ENCODE results near the gene RAMP1. TPM values are rescaled to one million over a fixed set of nuclear protein-coding genes. Genes with fewer than 3 reads are reported as not detected.

The RAMP1 gene
- total RNA-seq, 4 donors from 2014 or later: 1.3 to 50.8 (median 31.5) TPM

DNA sequence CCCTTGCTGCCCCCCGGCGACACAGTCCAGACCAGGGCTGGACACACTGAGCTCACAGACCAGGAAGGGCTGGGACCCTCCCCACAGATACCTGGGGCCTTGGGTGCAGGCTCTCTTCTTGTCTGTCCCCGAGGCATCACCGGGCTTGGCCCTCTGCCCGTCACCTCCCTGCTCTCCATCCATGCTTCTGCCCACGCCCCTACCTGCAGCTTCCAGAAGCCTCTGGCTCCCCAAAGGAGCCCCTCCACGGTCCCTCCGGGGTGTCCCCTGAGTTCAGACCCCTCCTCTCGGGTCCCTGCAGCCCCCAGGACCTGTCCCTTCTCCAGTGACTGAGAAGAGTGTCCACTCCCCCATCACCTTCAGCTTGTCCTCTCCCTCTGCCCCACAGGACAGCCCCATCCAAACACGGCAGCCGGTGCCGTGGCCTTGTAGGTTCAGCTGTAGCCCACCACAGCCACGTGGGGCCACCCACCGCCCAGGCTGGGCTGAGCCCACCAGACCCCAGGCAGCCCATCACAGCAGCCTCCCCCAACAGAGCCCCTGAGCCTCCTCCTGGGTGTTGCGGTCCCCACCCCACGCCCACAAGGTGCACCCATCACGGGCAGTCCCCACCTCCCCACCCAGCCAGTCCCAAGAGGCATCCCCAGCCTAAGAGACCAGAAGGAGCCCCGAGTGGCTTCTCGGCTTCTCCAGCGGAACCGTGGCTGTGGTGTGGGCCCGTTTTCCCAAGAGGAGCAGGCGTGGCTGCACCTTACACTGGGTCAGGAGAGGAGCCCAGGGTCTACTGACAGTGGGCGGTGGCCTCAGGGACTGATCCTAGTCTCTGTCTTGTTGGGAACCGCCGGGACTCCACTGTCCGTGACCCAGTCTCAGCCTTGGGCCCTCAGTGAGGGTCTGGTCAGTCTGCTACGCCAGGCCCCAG is 53.1 kb downstream of the RAMP1 start:
- TF ChIP-seq, protein P1, sequence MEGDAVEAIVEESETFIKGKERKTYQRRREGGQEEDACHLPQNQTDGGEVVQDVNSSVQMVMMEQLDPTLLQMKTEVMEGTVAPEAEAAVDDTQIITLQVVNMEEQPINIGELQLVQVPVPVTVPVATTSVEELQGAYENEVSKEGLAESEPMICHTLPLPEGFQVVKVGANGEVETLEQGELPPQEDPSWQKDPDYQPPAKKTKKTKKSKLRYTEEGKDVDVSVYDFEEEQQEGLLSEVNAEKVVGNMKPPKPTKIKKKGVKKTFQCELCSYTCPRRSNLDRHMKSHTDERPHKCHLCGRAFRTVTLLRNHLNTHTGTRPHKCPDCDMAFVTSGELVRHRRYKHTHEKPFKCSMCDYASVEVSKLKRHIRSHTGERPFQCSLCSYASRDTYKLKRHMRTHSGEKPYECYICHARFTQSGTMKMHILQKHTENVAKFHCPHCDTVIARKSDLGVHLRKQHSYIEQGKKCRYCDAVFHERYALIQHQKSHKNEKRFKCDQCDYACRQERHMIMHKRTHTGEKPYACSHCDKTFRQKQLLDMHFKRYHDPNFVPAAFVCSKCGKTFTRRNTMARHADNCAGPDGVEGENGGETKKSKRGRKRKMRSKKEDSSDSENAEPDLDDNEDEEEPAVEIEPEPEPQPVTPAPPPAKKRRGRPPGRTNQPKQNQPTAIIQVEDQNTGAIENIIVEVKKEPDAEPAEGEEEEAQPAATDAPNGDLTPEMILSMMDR (IDR thresholded peaks at IDR 0.05): no peak
- ATAC-seq (ENCODE audit: low FRiP score) (no peak), DNase-seq (ENCODE audit: low spot score) (no peak)

DNA sequence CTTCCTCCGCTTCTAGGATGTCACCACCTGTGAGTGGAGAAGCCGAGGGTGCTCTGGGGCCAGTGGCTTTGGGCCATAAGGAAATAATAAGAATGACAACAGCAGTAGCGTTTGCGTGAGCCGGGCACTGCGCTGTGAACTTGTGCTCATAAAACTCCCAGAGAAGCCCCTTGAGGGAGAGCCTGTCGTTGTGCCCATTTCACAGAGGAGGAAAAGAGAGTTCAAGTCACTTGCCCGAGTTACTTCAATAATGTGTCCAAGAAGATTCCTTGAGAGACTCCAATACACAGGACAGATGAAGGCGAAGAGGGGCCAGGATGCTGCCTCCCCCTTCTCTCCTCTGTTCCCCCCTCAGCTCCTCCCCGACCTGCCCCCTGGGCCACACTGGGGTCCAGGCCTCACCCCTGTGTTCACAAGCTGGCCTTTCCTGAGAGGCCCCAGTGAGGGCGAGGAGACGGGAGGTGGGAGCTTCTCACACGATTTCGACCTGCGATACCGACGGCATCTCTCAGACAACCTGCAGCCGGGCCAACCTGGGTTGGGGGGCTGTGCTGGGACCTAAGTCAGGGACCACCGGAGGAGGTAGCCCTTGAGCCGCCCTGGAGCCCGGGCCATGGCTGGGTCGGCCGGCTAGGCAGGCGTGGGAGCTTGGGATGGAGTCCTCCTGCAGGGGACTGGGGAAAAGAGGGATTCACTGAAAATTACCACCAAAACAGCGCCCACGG is 53.9 kb downstream of the RAMP1 start:
- no peak for DNase-seq (ENCODE audit: low spot score)
- TF ChIP-seq, protein P1 (IDR thresholded peaks at IDR 0.05): no peak
- ATAC-seq (ENCODE audit: low FRiP score): no peak

DNA sequence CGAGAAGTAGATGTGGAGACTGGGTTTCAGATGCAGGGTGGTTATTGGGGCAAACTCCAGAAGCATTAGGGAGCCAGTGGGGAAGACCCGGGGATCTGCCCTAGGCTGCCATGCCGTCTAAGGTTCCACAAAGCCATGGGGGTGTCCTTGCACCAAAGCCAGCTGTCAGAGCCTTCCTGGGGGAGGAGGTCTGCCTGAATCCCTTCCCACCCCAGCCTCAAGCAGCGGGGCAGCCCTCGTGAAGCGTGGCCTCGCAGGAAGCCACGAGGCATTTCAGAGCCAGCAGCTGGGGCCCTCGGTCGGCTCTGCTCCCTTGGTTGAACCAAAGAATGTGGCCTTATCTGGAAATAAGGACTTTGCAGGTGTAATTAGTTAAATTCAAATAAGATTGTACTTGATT is 56.2 kb downstream of the RAMP1 start:
- DNase-seq (ENCODE audit: low spot score) (no peak), ATAC-seq (ENCODE audit: low FRiP score) (no peak)
- TF ChIP-seq, protein P1 (IDR thresholded peaks at IDR 0.05): no peak

DNA sequence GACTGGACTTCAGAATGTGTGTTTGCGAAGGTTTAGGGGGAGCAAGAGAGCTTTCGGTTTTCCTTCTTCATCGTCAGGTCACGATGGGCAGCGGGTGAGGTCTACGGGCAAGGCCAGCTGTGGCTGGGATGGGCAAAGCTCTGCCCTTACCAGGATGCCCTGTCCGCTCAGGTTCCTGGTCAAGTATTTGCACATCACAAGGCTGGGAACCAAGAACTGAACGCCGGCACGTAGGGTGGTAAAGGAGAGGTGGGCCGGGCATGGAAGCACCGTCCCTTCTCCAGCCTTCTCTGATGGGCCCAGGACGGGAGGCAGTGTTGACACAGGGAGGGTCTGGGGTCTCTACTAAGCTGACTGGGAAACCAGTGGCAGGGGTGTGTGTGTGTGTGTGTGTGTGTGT is 56.9 kb downstream of the RAMP1 start:
- TF ChIP-seq, protein P1 (IDR thresholded peaks at IDR 0.05): no peak
- ATAC-seq (ENCODE audit: low FRiP score): no peak
- DNase-seq (ENCODE audit: low spot score): no peak

DNA sequence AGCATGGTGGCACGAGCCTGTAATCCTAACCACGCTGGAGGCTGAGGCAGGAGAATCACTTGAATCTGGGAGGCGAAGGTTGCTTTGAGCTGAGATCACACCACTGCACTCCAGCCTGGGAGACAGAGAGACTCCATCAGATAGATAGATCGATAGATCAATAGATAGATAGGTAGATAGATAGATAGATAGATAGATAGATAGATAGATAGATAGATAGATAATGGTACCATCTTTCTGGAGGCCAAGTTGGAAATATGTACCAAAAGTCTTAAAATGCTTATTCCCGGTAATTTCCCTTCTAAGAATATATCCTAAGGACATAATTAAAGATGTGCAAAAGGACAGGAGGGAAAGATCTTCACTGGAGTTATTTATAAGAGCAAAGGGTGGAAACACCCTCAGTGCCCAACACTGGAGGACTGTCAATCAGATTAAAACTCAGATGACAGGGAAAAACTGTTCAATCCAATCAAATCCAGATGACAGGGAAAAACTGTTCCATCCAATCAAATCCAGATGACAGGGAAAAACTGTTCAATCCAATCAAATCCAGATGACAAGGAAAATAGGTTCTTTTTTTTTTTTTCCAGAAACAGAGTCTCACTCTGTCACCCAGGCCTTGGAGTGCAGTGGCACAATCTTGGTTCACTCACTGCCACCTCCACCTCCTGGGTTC is 58.4 kb downstream of the RAMP1 start:
- DNase-seq (ENCODE audit: low spot score): no peak
- TF ChIP-seq, protein P1 (IDR thresholded peaks at IDR 0.05): no peak
- no peak for ATAC-seq (ENCODE audit: low FRiP score)

DNA sequence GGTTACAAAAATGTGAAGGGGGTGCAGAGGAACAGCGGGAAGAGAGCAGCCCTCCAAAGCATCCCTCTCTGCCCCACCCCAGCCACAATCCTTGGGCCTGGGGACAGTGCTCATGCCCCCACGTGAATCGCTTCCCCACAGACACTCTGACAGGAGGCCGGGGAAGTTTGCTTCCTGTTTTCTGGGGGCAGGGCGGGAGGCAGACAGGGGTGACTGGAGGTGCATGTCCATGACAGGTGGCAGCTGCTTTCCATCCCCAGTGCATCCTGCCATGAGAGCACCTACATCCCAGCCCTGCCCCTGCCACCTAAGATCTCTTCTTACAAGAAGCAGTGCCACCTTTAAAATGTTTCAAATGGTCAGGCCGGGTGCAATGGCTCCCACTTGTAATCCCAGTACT is 60.2 kb downstream of the RAMP1 start:
- TF ChIP-seq, protein P1 (IDR thresholded peaks at IDR 0.05): no peak
- no peak for DNase-seq (ENCODE audit: low spot score)
- ATAC-seq (ENCODE audit: low FRiP score): no peak

Measured in omental fat pad (tissue), 4 donors.